IMR-90 (cell line): ENCODE data around the gene PIP4K2A. TPM values are rescaled to one million over a fixed set of nuclear protein-coding genes. Genes with fewer than 3 reads are reported as not detected.

Source experiments
- ATAC-seq: fragments of 200-7000 bp; cut with Tn5 transposase; 2 replicates; pipeline ENCODE4 v1.9.1; 2020; ENCODE audit warnings: low read depth, mild to moderate bottlenecking, moderate library complexity
- BruUV-seq: library from RNA; stranded (reverse); fragments of 400-500 nt; replicated peaks from 2 replicates; lab custom pipeline; 2021; lab: Mats Ljungman, UMichigan
- CTCF ChIA-PET: fragments of 300-600 bp; formaldehyde crosslinking; extraction: SDS; loops from one replicate; lab custom pipeline; 2021; ENCODE audit warnings: antibody characterized with exemption; lab: Yijun Ruan, JAX
- POLR2A ChIA-PET: fragments of 300-600 bp; sonication (Branson Sonifier 250); formaldehyde crosslinking; loops from one replicate; lab custom pipeline; 2022; ENCODE audit warnings: antibody characterized with exemption; ENCODE audit not compliant: unreplicated experiment; lab: Charles Lee
- DNase-seq: peaks from one replicate; pipeline ENCODE4 v3.0.0; 2013
- H2AFZ ChIP-seq: replicated peaks from 2 replicates; pipeline ENCODE3; 2013; ENCODE audit warnings: low read length, mild to moderate bottlenecking; ENCODE audit not compliant: poor library complexity
- H2AK5ac ChIP-seq: 2 replicates; pipeline ENCODE4 v1.6.1; 2013; ENCODE audit warnings: low read depth, low read length, inconsistent platforms
- H2AK9ac ChIP-seq: replicated peaks from 2 replicates; pipeline ENCODE3; 2013; ENCODE audit warnings: mild to moderate bottlenecking, low read depth, low read length, moderate library complexity; ENCODE audit not compliant: poor library complexity
- H2BK120ac ChIP-seq: 2 replicates; pipeline ENCODE4 v1.6.1; 2013; ENCODE audit warnings: low read depth, low read length, inconsistent platforms
- H2BK15ac ChIP-seq: 3 replicates; pipeline ENCODE4 v1.6.1; 2013; ENCODE audit warnings: low read depth, low read length, inconsistent platforms
- H2BK20ac ChIP-seq: 2 replicates; pipeline ENCODE4 v1.6.1; 2013; ENCODE audit warnings: low read depth, mild to moderate bottlenecking, inconsistent platforms, low read length, moderate library complexity
- H2BK5ac ChIP-seq: 2 replicates; pipeline ENCODE4 v1.6.1; 2013; ENCODE audit warnings: mild to moderate bottlenecking, low read depth, low read length, inconsistent platforms; ENCODE audit not compliant: poor library complexity, severe bottlenecking
- H3K14ac ChIP-seq: replicated peaks from 2 replicates; pipeline ENCODE4 v1.6.1; 2013; ENCODE audit warnings: low read depth, low read length, inconsistent platforms
- H3K18ac ChIP-seq: 2 replicates; pipeline ENCODE4 v1.6.1; 2013; ENCODE audit warnings: low read depth, low read length, control low read depth
- H3K23ac ChIP-seq: 2 replicates; pipeline ENCODE4 v1.6.1; 2013; ENCODE audit warnings: low read depth, low read length, inconsistent platforms
- H3K27ac ChIP-seq: 2 replicates; pipeline ENCODE4 v1.5.1; 2013; ENCODE audit warnings: mild to moderate bottlenecking, control low read depth, low read length; ENCODE audit not compliant: insufficient read depth
- H3K27me3 ChIP-seq: 2 replicates; pipeline ENCODE4 v1.6.1; 2013; ENCODE audit warnings: low read length; ENCODE audit not compliant: control insufficient read depth, insufficient read depth
- H3K36me3 ChIP-seq: 2 replicates; pipeline ENCODE4 v1.6.1; 2013; ENCODE audit warnings: low read length, mixed read lengths; ENCODE audit not compliant: control insufficient read depth, insufficient read depth
- H3K4ac ChIP-seq: 2 replicates; pipeline ENCODE4 v1.6.1; 2013; ENCODE audit warnings: low read depth, low read length, inconsistent platforms
- H3K4me1 ChIP-seq: 2 replicates; pipeline ENCODE4 v1.6.1; 2013; ENCODE audit warnings: low read length, mixed read lengths; ENCODE audit not compliant: control insufficient read depth, insufficient read depth
- H3K4me2 ChIP-seq: 2 replicates; pipeline ENCODE4 v1.6.1; 2013; ENCODE audit warnings: low read depth, mild to moderate bottlenecking, control low read depth, low read length, moderate library complexity
- H3K4me3 ChIP-seq: 2 replicates; pipeline ENCODE4 v1.5.1; 2013; ENCODE audit warnings: low read depth, mild to moderate bottlenecking, control low read depth, low read length, moderate library complexity; ENCODE audit not compliant: insufficient read depth
- H3K56ac ChIP-seq: 2 replicates; pipeline ENCODE4 v1.6.1; 2013; ENCODE audit warnings: low read length, inconsistent platforms; ENCODE audit not compliant: insufficient read depth; ENCODE audit errors: extremely low read depth
- H3K79me1 ChIP-seq, 2 experiments: 2 replicates each; pipeline ENCODE4 v1.6.1; 2013; ENCODE audit warnings: low read length in 2 of 2, inconsistent platforms in 1 of 2, low read depth in 1 of 2
- H3K9ac ChIP-seq: 2 replicates; pipeline ENCODE4 v1.6.1; 2013; ENCODE audit warnings: low read depth, low read length, control low read depth
- H3K9me1 ChIP-seq: 2 replicates; pipeline ENCODE4 v1.6.1; 2013; ENCODE audit warnings: low read length, inconsistent platforms; ENCODE audit not compliant: insufficient read depth
- H3K9me3 ChIP-seq: 2 replicates; pipeline ENCODE4 v1.6.1; 2013; ENCODE audit warnings: low read length; ENCODE audit not compliant: control insufficient read depth, insufficient read depth
- H4K20me1 ChIP-seq: 2 replicates; pipeline ENCODE4 v1.6.1; 2013; ENCODE audit warnings: low read length, inconsistent platforms; ENCODE audit not compliant: insufficient read depth
- H4K5ac ChIP-seq: 2 replicates; pipeline ENCODE4 v1.6.1; 2013; ENCODE audit warnings: mild to moderate bottlenecking, low read depth, low read length, control low read depth
- H4K8ac ChIP-seq, 2 experiments: 2 replicates each; pipeline ENCODE4 v1.6.1; 2013; ENCODE audit warnings: low read depth in 2 of 2, low read length in 2 of 2, control low read depth in 1 of 2, inconsistent platforms in 1 of 2
- H4K91ac ChIP-seq: 2 replicates; pipeline ENCODE4 v1.6.1; 2013; ENCODE audit warnings: low read depth, low read length, inconsistent platforms; ENCODE audit not compliant: insufficient read depth
- MAZ ChIP-seq: IDR thresholded peaks from 2 replicates; pipeline ENCODE4 v1.6.1; 2012; ENCODE audit warnings: low read depth, mild to moderate bottlenecking, low read length, improper control_type of control experiment, moderate library complexity, borderline replicate concordance
- SMC3 ChIP-seq: fragments of 150-350 bp; IDR thresholded peaks from 2 replicates; pipeline ENCODE4 v1.6.1; 2016; ENCODE audit warnings: low read depth, mild to moderate bottlenecking, antibody characterized with exemption, low read length, moderate library complexity
- WGBS, 2 experiments: methylation state at CpG; one replicate each; pipeline versions ENCODE4 v1.1.5 to v1.1.7; 2013; ENCODE audit warnings: missing lambda C conversion rate in 2 of 2; ENCODE audit not compliant: insufficient read length in 1 of 2; ENCODE audit errors: extremely low coverage in 2 of 2; 5-methylcytosine and 5-hydroxymethylcytosine counted together
- dilution Hi-C: fragments of 300-500 bp; cut with HindIII; formaldehyde crosslinking; loops from one replicate; pipeline ENCODE4 v1.14.3; 2018; ENCODE audit warnings: low sequenced_read_pairs; ENCODE audit not compliant: unreplicated experiment
- in situ Hi-C: fragments of 300-500 bp; cut with MboI; formaldehyde crosslinking; loops from 3 replicates; pipeline ENCODE4 v1.14.3; 2019; ENCODE audit warnings: low sequenced_read_pairs, inconsistent platforms, mixed read lengths
- intact Hi-C: fragments of 100-400 bp; cut with micrococcal nuclease; formaldehyde crosslinking; loops from 2 replicates; pipeline ENCODE4 v1.10.0; 2022
- polyA plus RNA-seq, 3 experiments: library from polyadenylated mRNA; depleted of rRNA; stranded (reverse); fragments of >200 nt; gene quantifications; 2 replicates each; pipeline ENCODE4 v1.2.3, GENCODE V29; 2012; ENCODE audit warnings: low replicate concordance in 1 of 3
- total RNA-seq: library from RNA; depleted of rRNA; stranded (reverse); fragments of >200 nt; gene quantifications from 2 replicates; pipeline ENCODE4 v1.2.3, GENCODE V29; 2012

Gene PIP4K2A
- total and polyA plus RNA-seq, 2 of the 4 experiments (the other 2 are of a cell fraction), result 9.8 to 18.1 TPM

DNA sequence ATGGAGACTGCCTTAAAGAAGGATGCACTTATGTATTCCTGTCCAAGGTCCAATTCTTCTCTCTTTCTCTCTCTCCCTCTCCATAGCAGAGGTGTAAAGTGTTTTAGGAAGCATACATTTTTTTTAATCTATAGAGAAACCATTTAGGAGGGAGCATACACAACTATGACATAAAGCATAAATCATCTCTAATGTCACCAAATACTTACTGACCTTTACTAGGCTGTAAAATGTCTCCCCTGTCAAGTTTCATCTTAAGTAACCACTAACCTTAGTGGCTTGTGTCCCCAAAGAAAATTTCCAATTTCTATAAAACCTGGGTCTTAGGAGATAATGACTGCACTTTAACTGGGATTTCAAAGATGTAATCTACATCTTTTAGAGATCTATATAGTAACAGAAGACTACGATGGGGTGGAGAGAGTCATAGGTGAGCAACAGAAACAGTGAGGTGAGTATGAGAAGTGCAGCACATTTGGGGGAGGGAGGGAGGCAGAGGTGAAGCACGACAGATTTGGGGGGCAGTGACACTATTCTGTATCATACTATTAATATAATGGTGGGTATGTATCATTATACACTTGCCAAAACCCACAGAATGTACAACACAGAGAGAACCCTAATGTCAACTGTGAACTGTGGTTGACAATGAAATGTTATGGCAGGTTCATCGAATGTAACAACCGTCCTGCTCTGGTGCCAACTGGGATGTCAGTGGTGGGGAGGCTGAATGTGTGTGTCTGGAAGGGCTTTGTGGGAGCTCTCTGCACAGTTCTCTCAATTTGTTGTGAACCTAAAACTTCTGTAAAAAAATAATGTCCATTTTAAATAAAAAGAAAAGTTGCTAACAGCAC is 79.5 kb downstream of the PIP4K2A start:
- no peak overlapping the region for H2AK5ac ChIP-seq
- TF ChIP-seq SMC3, result no peak
- TF ChIP-seq MAZ, result no peak

More for the DNA sequence above, 79.5 kb downstream of the PIP4K2A start:
- no peak overlapping the region for H2BK5ac ChIP-seq
- no peak overlapping the region for H4K8ac ChIP-seq
- H3K23ac ChIP-seq, result no peak overlapping the region
- peaks cover 13% of the 10 kb centered on the region for H3K9me1 ChIP-seq
- no peak overlapping the region for H2BK15ac ChIP-seq
- no peak overlapping the region for H3K14ac ChIP-seq
- BruUV-seq, result no TSS peak
- no peak overlapping the region for H2AK9ac ChIP-seq
- H2AFZ ChIP-seq, result no peak overlapping the region
- no peak overlapping the region for H3K27ac ChIP-seq
- no peak overlapping the region for H3K56ac ChIP-seq
- no peak overlapping the region for H3K4me3 ChIP-seq
- dilution Hi-C loops, result no loop called here
- H2BK120ac ChIP-seq, result no peak overlapping the region
- no peak overlapping the region for H2BK20ac ChIP-seq
- no peak overlapping the region for H3K4me2 ChIP-seq
- no peak overlapping the region for H3K9ac ChIP-seq
- CTCF ChIA-PET, result no interaction called here
- no peaks in the 10 kb centered on the region for H3K36me3 ChIP-seq
- peaks cover 2% of the 10 kb centered on the region for H3K4me1 ChIP-seq
- POLR2A ChIA-PET, result no interaction called here
- peaks cover 6% of the 10 kb centered on the region for H4K20me1 ChIP-seq
- intact Hi-C loops, result no loop called here
- no peaks in the 10 kb centered on the region for H3K27me3 ChIP-seq
- H3K9me3 ChIP-seq, result no peaks in the 10 kb centered on the region
- peaks cover 41 to 74% of the 10 kb centered on the region in 2 experiments for H3K79me1 ChIP-seq
- H4K91ac ChIP-seq, result no peak overlapping the region
- ATAC-seq, result no peak
- in situ Hi-C loops, result no loop called here
- WGBS, 2 experiments, result no CpG with 5 or more reads among the region's 4 CpGs
- no peak for DNase-seq
- no peak overlapping the region for H4K5ac ChIP-seq
- H3K4ac ChIP-seq, result no peak overlapping the region
- H3K18ac ChIP-seq, result no peak overlapping the region
